Mesendoderm (in vitro differentiated cells): ENCODE results near the gene SPAG6.

ENCODE experiments used
- DNase-seq: peaks from one replicate; pipeline ENCODE4 v3.0.0; 2013
- H2AK5ac ChIP-seq: 2 replicates; pipeline ENCODE4 v1.6.1; 2013; ENCODE audit warnings: low read length, inconsistent platforms
- H2BK120ac ChIP-seq: 2 replicates; pipeline ENCODE4 v1.6.1; 2013; ENCODE audit warnings: low read depth, mild to moderate bottlenecking, low read length, moderate library complexity, mixed read lengths
- H2BK15ac ChIP-seq: replicated peaks from 2 replicates; pipeline ENCODE4 v1.6.1; 2013; ENCODE audit warnings: low read depth, mild to moderate bottlenecking, moderate library complexity
- H2BK5ac ChIP-seq: 2 replicates; pipeline ENCODE4 v1.6.1; 2013; ENCODE audit warnings: low read length, inconsistent platforms
- H3K18ac ChIP-seq: 2 replicates; pipeline ENCODE4 v1.6.1; 2013; ENCODE audit warnings: mild to moderate bottlenecking, low read length, mixed read lengths
- H3K23ac ChIP-seq: one replicate; pipeline ENCODE4 v1.6.1; 2013; ENCODE audit warnings: low read length
- H3K27ac ChIP-seq: 2 replicates; pipeline ENCODE4 v1.5.1; 2013; ENCODE audit warnings: low read depth, mild to moderate bottlenecking, inconsistent platforms, low read length, moderate library complexity
- H3K27me3 ChIP-seq: 2 replicates; pipeline ENCODE4 v1.6.1; 2013; ENCODE audit warnings: low read length, control low read depth, mild to moderate bottlenecking, inconsistent platforms; ENCODE audit not compliant: insufficient read depth, poor library complexity
- H3K36me3 ChIP-seq: 2 replicates; pipeline ENCODE4 v1.6.1; 2013; ENCODE audit warnings: low read length, inconsistent platforms; ENCODE audit not compliant: control insufficient read depth, insufficient read depth
- H3K4ac ChIP-seq: one replicate; pipeline ENCODE4 v1.6.1; 2013; ENCODE audit warnings: low read depth, mild to moderate bottlenecking, low read length, moderate library complexity
- H3K4me1 ChIP-seq: 2 replicates; pipeline ENCODE4 v1.6.1; 2013; ENCODE audit warnings: low read depth, low read length, inconsistent platforms; ENCODE audit not compliant: control insufficient read depth
- H3K4me2 ChIP-seq: 2 replicates; pipeline ENCODE4 v1.6.1; 2013; ENCODE audit warnings: low read length
- H3K4me3 ChIP-seq: 2 replicates; pipeline ENCODE4 v1.5.1; 2013; ENCODE audit warnings: mild to moderate bottlenecking, low read length
- H3K56ac ChIP-seq: one replicate; pipeline ENCODE4 v1.6.1; 2013; ENCODE audit warnings: low read length
- H3K79me1 ChIP-seq: 2 replicates; pipeline ENCODE4 v1.6.1; 2013; ENCODE audit warnings: low read length, inconsistent platforms
- H3K79me2 ChIP-seq: 2 replicates; pipeline ENCODE4 v1.6.1; 2013; ENCODE audit warnings: mild to moderate bottlenecking, low read length; ENCODE audit not compliant: control insufficient read depth, insufficient read depth
- H3K9ac ChIP-seq: 2 replicates; pipeline ENCODE4 v1.6.1; 2013; ENCODE audit warnings: low read length, inconsistent platforms
- H4K5ac ChIP-seq: one replicate; pipeline ENCODE4 v1.6.1; 2013; ENCODE audit warnings: low read length
- H4K8ac ChIP-seq: one replicate; pipeline ENCODE4 v1.6.1; 2013; ENCODE audit warnings: low read depth, mild to moderate bottlenecking, control low read depth, low read length, moderate library complexity
- WGBS: extraction: QIAGEN DNeasy Blood & Tissue Kit; methylation state at CpG from one replicate; pipeline ENCODE4 v1.1.7; 2013; ENCODE audit warnings: low lambda C conversion rate, missing lambda C conversion rate; ENCODE audit not compliant: insufficient coverage; ENCODE audit errors: extremely low coverage; 5-methylcytosine and 5-hydroxymethylcytosine counted together

Gene SPAG6

GRCh38 chr10:22364407-22365140 lies 19.3 kb downstream of the SPAG6 start:
- no peak overlapping the region for H2AK5ac ChIP-seq
- no peak overlapping the region for H3K23ac ChIP-seq
- H2BK5ac ChIP-seq: no peak overlapping the region
- no peak overlapping the region for H3K4me2 ChIP-seq
- H2BK15ac ChIP-seq: no peak overlapping the region
- H3K79me1 ChIP-seq: no peaks in the 10 kb centered on the region
- H3K18ac ChIP-seq: no peak overlapping the region
- H3K4ac ChIP-seq: no peak overlapping the region
- no peak overlapping the region for H3K4me3 ChIP-seq
- H3K4me1 ChIP-seq: no peaks in the 10 kb centered on the region
- no peak for DNase-seq
- no peaks in the 10 kb centered on the region for H3K36me3 ChIP-seq
- no peak overlapping the region for H3K27ac ChIP-seq
- H3K56ac ChIP-seq: no peak overlapping the region
- no peak overlapping the region for H4K5ac ChIP-seq
- H3K27me3 ChIP-seq: no peaks in the 10 kb centered on the region
- WGBS: no CpG with 5 or more reads among the region's 5 CpGs
- H3K9ac ChIP-seq: no peak overlapping the region
- H4K8ac ChIP-seq: no peak overlapping the region
- H3K79me2 ChIP-seq: no peaks in the 10 kb centered on the region
- no peak overlapping the region for H2BK120ac ChIP-seq

- no peak overlapping the region for H3K56ac ChIP-seq
- H3K4me2 ChIP-seq: no peak overlapping the region
- no peak overlapping the region for H4K5ac ChIP-seq
- no peaks in the 10 kb centered on the region for H3K27me3 ChIP-seq
- no peak overlapping the region for H4K8ac ChIP-seq
- no peaks in the 10 kb centered on the region for H3K4me1 ChIP-seq
- H2BK120ac ChIP-seq: no peak overlapping the region
- DNase-seq: no peak
- H3K27ac ChIP-seq: no peak overlapping the region
- no peaks in the 10 kb centered on the region for H3K79me2 ChIP-seq
- no peak overlapping the region for H3K23ac ChIP-seq
- no peak overlapping the region for H2BK5ac ChIP-seq
- no CpG with 5 or more reads among the region's 1 CpG for WGBS
- H3K9ac ChIP-seq: no peak overlapping the region
- no peak overlapping the region for H2BK15ac ChIP-seq
- H3K4me3 ChIP-seq: no peak overlapping the region
- no peak overlapping the region for H3K4ac ChIP-seq
- H3K18ac ChIP-seq: no peak overlapping the region
- no peaks in the 10 kb centered on the region for H3K36me3 ChIP-seq
- no peak overlapping the region for H2AK5ac ChIP-seq
- no peaks in the 10 kb centered on the region for H3K79me1 ChIP-seq
Observed at GRCh38 chr10:22365233-22365632, 19.9 kb downstream of the SPAG6 start.

- Histone ChIP-seq H3K4me1 (no peaks in the 10 kb centered on the region), H3K23ac (no peak overlapping the region), H3K27me3 (no peaks in the 10 kb centered on the region), H4K5ac (no peak overlapping the region), H3K36me3 (no peaks in the 10 kb centered on the region), H3K4me2 (no peak overlapping the region), H3K18ac (no peak overlapping the region), H3K4ac (no peak overlapping the region), H3K27ac (no peak overlapping the region), H2BK5ac (no peak overlapping the region), H4K8ac (no peak overlapping the region), H3K56ac (no peak overlapping the region), H3K79me1 (no peaks in the 10 kb centered on the region), H3K79me2 (no peaks in the 10 kb centered on the region), H3K9ac (no peak overlapping the region), H3K4me3 (no peak overlapping the region), H2BK120ac (no peak overlapping the region), H2BK15ac (no peak overlapping the region), H2AK5ac (no peak overlapping the region)
- WGBS: no CpG with 5 or more reads among the region's 4 CpGs
- DNase-seq: no peak
Observed at GRCh38 chr10:22365644-22366434, 20.5 kb downstream of the SPAG6 start.

GRCh38 chr10:22366435-22366703 lies 21.1 kb downstream of the SPAG6 start:
- Histone ChIP-seq H3K4me3 (no peak overlapping the region), H2AK5ac (no peak overlapping the region), H3K4me1 (no peaks in the 10 kb centered on the region), H3K36me3 (no peaks in the 10 kb centered on the region), H3K27ac (no peak overlapping the region), H3K79me1 (no peaks in the 10 kb centered on the region), H4K8ac (no peak overlapping the region), H3K79me2 (no peaks in the 10 kb centered on the region), H3K9ac (no peak overlapping the region), H2BK15ac (no peak overlapping the region), H3K4me2 (no peak overlapping the region), H3K56ac (no peak overlapping the region), H3K23ac (no peak overlapping the region), H3K18ac (no peak overlapping the region), H3K4ac (no peak overlapping the region), H2BK5ac (no peak overlapping the region), H3K27me3 (no peaks in the 10 kb centered on the region), H4K5ac (no peak overlapping the region), H2BK120ac (no peak overlapping the region)
- no peak for DNase-seq

- no peaks in the 10 kb centered on the region for H3K36me3 ChIP-seq
Observed at GRCh38 chr10:22366771-22367170, 21.5 kb downstream of the SPAG6 start.

GRCh38 chr10:22367471-22367870 lies 22.2 kb downstream of the SPAG6 start:
- Histone ChIP-seq H3K56ac (no peak overlapping the region), H4K5ac (no peak overlapping the region), H3K4ac (no peak overlapping the region), H2BK15ac (no peak overlapping the region), H3K18ac (no peak overlapping the region), H3K79me1 (no peaks in the 10 kb centered on the region), H3K23ac (no peak overlapping the region), H3K4me3 (no peak overlapping the region), H3K9ac (no peak overlapping the region), H3K4me1 (no peaks in the 10 kb centered on the region), H3K27me3 (no peaks in the 10 kb centered on the region), H2AK5ac (no peak overlapping the region), H3K79me2 (no peaks in the 10 kb centered on the region), H2BK120ac (no peak overlapping the region), H3K36me3 (no peaks in the 10 kb centered on the region), H2BK5ac (no peak overlapping the region), H4K8ac (no peak overlapping the region), H3K4me2 (no peak overlapping the region), H3K27ac (no peak overlapping the region)
- no CpG with 5 or more reads among the region's 1 CpG for WGBS
- no peak for DNase-seq

More at GRCh38 chr10:22366771-22367170, 21.5 kb downstream of the SPAG6 start:
- Histone ChIP-seq H4K5ac (no peak overlapping the region), H2BK15ac (no peak overlapping the region), H4K8ac (no peak overlapping the region), H3K4me2 (no peak overlapping the region), H3K23ac (no peak overlapping the region), H3K9ac (no peak overlapping the region), H3K27me3 (no peaks in the 10 kb centered on the region), H3K4me3 (no peak overlapping the region), H3K79me2 (no peaks in the 10 kb centered on the region), H3K79me1 (no peaks in the 10 kb centered on the region), H3K56ac (no peak overlapping the region), H2BK5ac (no peak overlapping the region), H3K4me1 (no peaks in the 10 kb centered on the region), H2BK120ac (no peak overlapping the region), H3K4ac (no peak overlapping the region), H2AK5ac (no peak overlapping the region), H3K18ac (no peak overlapping the region), H3K27ac (no peak overlapping the region)
- WGBS: no CpG with 5 or more reads among the region's 2 CpGs
- DNase-seq: no peak
